CD4-positive, alpha-beta T cell treated with Interferon alpha-2 for 1 hour (primary cell): ENCODE data around the gene UQCC2.
A peak's percentile ranks its signal among the peaks of the same experiment; 100 is the strongest.

ENCODE experiments used
- DNase-seq, 2 donors: peaks; one replicate each; pipeline ENCODE4 v3.0.0-alpha.2; 2020 to 2022

The UQCC2 gene

DNA sequence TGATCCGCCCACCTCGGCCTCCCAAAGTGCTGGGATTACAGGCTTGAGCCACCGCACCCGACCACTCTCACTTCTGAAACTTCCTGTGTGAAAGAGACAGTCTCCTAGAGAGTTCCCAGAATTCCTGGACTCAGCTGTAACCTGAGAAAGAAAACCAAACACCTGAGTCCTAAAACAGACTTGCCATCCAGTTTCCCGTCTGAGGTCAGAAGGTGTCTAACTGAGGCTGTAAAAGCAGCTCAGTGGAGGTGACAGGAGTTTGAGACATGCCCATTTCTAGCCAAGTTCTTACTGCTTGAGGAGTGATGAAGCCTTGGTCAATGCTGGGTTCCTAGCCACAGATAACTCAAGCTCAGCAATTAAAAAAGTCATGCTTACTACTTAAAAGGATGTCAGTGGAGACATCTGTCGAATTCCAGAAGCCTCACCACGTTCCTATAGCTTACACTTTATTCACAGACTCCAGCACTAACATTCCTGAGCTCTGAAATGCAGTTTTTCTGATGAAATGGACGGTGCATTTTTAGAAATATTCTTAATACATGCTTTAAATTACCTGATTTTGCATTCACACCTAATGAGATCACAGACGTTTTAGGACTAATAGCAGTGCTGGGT lies 6.1 kb downstream of the UQCC2 start:
- DNase-seq, result no peak

DNA sequence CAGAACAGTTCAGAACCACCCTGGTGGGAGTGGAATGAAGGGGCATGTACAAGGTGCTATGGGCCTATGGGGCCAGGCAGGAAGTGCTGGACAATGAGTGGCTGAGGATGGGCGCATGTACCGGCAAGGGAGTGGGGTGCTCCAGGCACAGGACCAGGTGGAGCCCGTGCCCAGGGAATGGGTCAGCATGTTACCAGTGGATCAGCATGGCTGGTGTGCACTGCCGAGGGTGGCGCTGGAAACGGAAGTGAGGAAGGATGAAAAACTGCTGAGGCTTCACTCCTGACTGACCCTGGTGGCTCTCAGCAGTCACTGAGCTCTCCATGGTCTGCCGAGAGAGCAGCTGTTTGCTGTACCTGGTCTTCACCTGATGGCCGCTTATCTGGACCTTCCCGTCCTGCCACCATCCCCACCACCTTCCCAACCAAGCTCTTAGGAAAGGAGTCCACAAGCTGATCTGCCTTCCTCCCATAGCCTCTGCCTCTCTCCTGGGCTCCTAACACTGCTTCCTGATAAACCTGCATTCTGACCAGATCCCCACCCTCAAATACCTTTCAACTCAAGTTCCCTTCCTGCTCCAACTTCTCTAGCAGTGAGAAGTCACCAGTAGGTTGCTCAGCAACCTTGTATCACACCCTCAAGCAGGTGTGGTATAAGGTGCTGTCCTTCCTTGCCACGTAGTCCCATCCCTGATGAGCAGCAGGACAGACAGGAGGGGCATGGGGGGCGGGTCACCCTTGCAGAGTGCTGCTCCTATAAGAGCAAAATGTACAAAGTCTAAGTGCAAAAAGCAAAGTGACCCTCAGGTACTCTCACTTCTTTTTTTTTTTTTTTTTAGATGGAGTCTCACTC lies 7.1 kb downstream of the UQCC2 start:
- no peak for DNase-seq

DNA sequence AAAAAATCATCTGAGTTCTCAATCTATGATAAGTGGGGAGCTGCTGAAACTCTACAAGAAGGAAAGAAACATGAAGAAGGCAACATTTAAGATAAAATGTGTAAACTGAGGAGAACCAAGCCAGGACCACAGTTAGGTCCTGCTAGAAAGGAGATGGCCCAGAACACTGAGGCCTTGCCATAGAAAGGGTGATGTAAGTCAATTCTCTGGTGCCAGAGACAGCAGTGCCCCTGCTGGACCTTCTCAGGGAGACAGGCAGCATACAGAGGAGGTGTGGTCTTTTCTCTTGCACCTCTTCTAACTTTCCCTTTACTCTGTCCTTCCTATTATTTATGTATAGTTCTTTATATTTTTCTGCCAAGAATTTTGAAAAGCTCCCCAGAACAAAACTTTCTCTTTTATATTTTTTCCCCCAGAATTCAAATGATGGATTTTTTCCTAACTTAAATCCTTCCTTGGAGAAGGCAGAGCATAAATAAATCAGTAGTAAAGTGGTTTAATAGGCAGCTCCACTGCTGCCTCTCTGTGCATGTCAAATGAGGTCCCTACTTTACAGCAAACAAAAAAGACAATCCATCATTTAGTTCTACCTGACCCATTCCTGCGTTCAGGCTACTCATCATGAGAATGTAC lies 9.0 kb downstream of the UQCC2 start:
- DNase-seq, result peak; percentile 40 to 54

DNA sequence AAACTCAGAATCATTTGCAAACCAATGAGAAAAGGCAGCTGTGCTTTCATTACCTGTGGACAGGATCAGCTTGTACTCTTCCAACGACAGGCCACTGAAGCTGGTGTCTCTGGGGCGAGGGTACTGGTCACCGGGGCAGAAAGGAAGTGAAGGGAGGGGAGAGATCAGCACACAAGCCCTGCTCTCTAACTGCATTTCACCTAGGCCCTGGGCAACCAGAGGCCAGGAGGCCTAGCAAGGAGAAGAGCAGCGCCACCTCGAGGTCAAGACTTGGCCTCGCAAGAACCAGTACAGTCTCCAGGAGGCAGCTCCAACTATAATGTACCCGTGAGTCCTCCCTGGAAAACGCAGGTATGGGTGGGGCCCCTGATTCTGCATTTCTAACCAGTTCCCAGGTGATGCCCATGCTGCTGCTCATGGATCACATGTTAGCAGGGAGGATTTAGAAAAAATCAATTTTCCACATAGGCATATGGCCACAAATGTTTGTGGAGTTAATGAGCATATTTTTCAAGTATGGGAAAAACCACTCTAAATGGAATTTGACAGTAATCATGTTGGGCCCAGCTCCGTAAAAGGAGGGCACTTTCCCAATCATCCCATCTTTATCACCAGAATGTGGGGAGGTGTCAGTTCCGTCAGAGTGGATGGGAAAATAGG lies 11.0 kb downstream of the UQCC2 start:
- peak; percentile 72 to 77 for DNase-seq

DNA sequence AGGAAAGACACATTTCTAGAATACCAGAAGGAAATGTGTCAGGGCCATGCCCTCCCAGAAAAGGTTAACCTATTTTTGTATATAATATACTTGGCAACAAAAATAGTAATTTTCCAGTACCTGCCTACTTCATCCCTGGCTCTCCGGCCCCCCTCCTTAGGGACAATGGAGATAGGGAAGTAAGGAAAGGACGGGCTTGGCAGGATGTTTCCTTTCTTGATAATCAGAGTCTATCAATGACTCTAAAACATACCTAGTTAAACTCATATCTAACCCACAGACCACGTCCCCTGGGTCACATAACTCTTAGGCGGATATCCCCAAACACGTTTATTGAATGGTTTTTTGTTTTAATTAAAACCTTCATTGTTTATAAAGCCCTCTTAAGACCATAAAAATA lies 11.8 kb downstream of the UQCC2 start:
- DNase-seq, result no peak

DNA sequence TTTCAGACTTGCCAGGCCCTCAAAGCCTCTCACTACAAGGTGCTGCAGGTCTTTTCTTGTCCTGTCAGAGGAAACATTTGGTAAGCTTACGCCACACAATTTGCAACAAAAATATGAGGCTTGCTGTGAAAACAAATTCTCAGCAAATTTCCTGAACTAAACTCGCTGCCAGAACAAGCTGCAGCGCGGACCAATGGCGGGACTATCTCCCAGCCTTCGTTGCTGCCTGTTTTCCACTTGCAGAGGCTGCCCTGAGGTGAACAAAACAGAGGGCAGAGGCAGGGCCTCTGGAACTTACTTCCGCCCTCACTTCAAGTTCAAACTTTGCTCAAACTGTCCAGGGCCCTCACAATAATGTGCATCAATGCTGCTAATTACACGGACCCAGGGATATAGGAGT lies 12.4 kb downstream of the UQCC2 start:
- DNase-seq, result no peak

DNA sequence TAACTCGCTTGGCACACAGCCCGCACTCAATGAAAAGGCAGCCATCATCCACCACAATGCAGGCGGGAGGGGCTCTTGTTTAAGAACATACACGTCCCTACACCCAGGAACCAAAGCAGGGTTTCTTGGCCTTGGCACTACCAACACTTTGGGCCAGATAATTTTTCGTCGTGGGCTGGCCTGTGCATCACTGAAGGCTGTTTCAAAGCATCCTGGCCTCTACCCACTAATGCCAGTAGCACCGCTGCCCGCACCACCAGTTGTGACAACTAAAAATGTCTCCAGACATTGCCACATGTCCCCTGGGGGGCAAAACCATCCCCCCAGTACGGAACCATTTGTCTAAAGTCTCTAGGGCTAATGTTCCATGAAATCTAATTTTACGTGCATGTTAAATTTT lies 13.0 kb downstream of the UQCC2 start:
- no peak for DNase-seq

DNA sequence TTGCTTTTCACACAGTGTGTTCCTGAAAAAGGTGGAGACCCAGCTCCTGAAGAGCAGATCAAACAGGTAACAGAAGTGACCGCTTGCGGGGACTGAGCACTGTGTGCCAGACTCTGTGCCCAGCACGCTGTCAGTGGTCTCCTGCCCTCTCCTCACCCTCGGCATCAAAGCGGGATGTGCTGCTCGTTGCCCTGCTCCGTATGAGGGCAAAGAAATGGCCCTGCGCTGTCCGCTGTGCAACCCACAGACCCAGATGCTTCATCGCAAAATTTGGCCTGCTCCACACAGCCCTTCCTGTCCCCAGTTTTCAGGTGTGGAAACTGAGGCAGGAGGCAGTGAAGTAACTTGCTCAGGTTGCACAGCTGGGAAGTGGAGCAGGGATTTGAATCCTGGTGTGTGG lies 13.7 kb downstream of the UQCC2 start:
- DNase-seq, result no peak

DNA sequence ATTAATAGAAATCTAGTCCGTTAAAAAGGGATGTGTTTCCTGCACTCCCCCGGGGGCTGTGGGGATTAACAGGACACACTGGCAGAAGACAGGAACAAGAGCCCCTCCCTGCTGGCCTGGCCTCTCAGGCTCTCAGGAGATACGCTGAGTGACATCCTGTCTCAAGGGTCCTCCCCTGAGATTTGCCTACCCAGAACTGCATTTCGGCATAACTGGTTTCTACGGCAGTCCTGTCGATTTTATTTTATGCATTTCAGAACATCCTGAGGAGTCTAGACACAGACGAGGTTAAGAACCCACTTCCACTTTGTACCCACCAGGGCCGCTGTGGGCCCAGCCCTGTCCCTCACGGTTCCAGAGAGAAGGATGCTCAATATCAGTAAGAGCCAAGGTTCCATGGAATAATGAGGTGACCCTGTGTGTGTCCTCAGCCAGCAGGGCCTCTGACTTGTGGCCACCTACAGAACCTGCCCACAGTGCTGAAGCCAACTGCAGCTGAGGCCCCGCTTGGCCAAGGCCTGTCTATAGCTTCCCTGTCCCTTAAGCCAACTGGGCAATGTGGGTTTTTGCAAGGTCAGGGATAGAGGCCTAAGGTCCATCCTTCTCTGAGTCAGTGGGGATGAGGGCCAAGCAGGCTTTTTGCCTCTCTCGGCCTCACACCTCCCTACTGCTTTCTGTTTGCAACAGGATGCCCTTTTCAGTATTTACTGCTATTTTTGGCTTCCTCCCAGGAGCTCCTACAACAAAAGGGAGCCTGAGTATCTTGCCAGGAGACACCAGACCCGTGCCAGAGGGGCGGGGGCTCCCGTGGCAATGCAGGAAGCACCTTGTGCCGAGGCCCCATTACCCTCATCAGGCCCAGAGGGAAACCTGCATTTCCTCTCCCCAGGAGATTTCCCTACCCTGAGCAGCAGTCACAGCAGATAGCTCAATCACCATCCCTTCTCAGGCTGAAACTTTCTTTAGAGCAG lies 14.7 kb downstream of the UQCC2 start:
- DNase-seq, result peak; percentile 46 to 57

DNA sequence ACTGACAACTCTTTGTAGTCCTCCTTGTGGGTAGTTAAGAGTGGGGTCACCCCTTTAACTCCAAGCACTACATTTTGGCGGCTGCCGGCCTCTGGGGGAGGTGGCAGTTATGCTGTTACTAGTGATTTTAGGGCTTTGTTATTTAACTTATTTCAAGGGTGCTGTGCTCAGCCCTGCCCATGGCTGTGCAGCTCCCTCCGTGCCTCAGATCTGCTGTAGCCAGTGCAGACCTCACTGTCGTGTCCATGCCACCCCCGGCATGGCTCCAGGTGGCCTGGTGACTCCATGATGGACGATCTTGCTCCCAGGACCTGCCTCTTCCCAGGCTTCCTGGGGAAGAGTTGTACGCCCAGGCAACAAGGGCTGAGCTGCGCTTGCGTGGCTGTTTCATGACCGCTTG lies 15.4 kb downstream of the UQCC2 start:
- no peak for DNase-seq

DNA sequence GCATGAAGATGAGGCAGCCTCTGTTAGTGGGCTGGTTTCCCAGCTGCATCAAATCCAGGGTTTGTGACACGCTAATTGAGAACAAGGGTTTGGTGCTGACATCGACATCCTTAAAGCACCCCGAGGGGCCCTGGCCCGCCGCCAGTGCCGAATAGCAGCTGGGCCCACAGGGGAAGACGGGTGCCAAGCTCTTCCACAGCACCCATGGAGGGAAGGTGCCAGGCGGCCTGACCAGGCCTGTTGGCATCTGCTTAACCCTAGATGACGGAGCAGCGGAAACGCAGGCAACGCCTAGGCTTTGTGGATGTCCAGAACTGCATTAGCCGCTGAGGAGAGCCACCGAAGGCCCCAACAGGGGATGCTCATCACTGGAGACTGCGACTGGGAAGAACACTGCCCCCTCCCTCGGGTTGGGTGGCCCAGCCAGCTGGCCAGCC lies 16.0 kb downstream of the UQCC2 start:
- no peak for DNase-seq

DNA sequence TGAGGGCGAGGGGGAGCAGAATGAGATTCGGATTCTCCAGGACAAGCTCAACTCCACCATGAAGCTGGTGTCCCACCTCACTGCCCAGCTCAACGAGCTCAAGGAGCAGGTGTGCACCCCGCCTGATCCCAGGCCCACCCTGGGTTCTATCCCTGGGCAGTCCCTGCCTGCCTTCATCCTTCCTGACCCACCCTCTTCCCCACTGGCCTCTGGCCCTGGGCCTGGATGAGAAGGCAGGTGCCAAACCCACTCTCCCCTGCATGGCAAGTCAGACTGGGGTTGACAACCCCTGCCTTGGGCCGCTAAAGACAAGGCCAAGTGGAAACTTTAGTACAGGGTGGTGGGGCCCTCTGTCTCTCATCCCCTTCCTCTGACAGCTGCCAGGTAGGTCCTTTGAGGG lies 16.5 kb downstream of the UQCC2 start:
- DNase-seq, result no peak

DNA sequence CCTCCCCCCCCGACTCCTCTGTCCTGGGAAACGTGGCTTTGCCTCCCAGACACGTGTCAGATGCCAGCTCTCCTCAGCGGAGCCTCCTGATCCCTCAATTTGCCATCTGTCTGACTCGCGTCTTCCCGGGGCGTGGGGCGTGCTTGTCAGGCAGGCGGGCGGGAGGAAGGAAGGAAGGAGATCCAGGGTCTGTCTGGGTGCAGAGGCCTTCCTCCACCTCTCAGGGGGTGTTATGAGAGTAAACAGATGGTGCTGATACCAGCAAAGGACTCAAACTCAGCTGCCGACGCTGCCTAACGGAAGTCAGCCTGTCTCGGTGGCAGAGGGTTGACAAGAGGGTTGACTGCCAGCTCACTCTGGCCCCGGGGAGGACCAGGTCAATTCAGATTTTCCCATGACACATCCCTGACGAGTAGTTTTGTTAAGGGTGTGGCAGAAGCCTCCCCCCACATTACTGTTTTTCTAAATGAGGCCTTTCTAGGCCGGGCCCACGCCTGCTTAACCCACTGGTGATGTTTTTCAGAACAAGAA lies 17.0 kb downstream of the UQCC2 start:
- peak; percentile 40 to 61 for DNase-seq

DNA sequence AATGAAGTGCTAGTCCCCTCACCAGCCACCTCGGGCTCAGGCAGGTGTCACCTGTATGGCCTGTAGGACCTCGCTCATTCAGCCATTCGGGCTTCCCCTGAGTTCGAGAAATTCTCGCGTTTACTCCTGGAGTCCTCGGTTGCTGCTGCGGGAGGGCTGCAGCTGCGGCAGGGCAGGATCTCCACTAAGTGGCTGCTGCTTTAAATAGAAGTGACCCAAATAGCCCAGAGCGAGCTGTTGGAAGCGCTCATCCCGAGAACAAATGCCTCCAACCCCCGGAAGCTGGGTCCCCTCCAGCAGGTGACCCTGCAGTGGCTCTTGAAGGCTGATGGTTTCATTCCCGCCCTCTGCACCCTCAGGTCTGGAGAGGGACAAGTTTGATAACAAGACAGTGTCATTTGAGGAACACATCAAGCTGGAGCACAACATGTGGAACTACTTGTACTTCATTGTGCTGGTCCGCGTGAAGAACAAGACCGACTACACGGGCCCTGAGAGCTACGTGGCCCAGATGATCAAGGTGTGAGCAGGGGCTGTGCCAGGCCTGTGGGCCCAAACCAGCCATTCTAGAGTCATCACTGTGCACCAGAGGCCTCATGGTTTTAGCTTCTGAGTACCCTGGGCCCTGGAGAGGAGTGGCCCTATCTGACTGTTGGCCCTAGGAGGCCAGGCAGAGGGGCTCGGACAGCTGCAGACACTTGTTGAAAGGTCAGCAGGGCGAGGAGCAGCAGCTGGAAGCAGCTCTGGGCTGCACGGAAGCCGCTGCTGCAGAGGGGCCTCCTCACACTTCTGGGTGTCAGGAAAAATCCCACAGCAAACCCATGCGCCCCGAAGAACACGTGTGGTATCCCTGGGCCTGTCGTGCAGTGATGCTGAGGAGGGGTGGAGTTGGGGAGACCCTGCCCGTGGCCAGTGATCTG lies 18.1 kb downstream of the UQCC2 start:
- no peak for DNase-seq

DNA sequence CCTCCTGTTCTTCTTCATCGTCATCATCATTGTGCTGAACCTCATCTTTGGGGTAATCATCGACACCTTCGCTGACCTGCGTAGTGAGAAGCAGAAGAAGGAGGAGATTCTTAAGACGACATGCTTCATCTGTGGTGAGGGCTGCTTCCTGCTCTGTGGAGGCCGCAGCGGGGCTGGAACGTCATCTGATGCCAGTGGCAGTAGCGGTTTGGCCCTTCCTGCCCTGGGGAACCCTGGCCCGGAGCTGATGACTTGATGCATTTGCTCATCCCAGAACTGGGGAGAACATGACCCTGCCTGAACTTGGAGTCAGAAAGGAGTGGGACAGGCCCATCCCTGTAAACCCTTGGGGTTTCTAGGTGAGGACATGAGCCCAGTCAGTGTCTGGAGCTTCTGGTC lies 18.7 kb downstream of the UQCC2 start:
- peak; percentile 68 to 71 for DNase-seq

DNA sequence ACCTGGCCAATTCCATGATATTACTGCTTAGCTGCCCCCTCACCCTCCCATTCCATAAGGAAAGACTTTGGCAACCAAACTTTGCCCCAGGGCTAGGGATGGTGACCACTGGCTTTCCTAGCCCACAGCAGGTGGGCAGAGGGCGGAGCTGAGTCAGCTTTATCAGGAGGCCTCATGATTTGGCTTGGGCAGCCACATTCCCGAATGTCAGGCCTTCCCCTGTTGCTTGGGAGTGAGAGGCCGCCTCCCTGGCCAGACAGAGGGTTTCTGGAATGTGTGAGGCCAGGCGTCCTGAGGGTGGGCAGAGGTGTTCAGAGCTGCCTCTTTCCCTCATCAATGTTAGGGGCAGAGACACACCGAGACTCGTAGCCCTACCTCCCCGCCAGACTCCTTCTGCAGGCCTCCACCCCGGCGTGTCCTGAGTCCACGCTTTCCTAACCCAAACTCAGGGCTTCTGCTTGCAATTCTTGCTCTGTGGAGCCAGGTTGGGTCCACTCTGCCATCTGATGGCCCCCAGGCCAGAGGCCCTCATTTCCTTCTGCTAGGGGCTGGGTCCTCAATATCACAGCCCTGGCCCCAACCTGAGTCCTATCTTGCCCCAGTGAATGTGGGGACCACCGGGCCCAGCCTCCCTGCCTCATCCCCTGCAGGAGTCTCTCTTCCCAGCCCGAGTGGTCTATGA lies 19.3 kb downstream of the UQCC2 start:
- DNase-seq, result no peak

DNA sequence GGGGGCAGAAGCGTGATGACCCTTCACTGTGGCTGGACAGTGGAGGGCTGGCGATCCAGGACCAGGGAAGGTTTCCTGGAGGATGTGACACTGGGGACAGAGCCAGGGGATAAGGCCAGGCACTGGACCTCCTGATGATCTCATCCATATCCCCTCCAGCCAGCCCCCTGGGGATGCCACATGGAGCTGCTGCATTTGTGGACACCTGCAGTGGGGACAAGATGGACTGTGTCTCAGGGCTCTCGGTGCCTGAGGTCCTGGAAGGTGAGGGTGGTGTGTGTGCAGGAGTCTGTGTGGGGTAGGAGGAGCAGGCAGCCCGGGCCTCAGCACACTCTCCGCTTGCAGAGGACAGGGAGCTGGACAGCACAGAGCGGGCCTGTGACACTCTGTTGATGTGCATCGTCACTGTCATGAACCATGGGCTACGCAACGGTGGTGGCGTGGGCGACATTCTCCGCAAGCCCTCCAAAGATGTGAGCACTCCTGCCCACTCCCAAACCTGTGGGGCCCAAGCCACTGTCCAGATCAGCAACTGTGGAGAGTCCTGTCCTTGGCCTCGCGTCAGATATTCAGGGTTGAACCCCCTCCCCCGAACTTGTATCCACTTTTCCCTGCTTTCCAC lies 19.9 kb downstream of the UQCC2 start:
- DNase-seq, result no peak

DNA sequence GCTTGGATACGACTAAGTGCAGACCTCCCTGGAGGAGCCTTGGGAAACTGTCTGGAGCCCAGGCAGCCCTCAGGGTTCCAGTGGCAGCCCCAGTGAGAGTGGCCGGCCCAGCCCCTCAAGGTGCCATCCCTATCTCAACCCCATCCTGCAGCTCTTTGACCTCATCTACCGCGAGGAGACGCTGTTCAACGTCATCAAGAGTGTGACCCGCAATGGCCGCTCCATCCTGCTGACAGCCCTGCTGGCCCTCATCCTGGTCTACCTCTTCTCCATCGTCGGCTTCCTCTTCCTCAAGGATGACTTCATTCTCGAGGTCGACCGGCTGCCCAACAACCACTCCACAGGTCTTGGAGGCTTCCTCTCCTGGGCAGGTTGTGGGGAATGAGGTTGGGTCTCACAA lies 20.7 kb downstream of the UQCC2 start:
- no peak for DNase-seq

DNA sequence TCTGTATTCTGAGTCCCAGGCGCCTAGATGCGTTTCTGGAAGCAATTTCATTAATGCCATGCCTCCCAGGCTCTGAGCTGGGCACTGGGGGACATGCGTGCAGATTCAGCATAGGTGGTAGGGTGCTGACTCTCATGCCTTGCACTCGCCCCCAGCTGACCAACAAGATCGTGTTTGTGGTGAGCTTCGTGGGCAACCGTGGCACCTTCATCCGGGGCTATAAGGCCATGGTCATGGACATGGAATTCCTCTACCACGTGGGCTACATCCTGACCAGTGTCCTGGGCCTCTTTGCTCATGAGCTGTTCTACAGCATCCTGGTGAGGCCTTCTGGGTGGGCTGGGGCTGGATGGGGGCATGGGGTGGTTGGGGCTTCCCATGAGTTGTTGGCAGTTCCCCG lies 21.6 kb downstream of the UQCC2 start:
- DNase-seq, result no peak

DNA sequence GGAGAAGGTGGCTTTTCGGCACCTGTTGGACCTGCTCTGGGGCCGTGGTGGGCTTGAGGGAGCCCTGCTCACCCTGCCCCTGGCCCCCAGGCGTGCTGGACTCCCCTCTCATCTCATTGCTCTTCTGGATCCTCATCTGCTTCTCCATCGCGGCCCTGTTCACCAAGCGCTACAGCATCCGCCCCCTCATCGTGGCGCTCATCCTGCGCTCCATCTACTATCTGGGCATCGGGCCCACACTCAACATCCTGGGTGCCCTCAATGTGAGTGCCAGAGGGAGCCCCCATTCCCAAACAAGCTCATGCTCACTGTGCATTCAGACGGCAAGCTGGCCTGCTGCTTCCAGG lies 22.4 kb downstream of the UQCC2 start:
- no peak for DNase-seq
